ENCODE results near the gene PLEKHA7. TPM values are rescaled to one million over a fixed set of nuclear protein-coding genes. Genes with fewer than 3 reads are reported as not detected.

Gene PLEKHA7
- total and polyA plus RNA-seq, 2 of the 4 experiments (the other 2 are of a cell fraction): 0.12 TPM; not detected in 1

DNA sequence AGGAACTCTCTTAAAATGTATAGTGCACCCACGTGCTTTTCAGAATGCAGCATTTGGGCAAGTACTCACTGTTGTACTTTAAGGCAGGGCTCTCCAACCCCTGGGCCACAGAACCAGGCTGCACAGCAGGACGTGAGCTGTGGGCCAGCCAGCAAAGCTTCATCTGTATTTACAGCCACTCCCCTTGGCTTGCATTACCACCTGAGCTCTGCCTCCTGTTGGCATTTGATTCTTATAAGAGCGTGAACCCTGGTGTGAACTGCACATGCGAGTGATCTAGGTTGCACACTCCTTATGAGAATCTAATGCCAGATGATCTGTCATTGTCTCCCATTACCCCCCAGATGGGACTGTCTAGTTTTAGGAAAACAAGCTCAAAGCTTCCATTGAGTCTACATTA, 272.7 kb downstream of the PLEKHA7 start:
- no peak overlapping the region for H2BK5ac ChIP-seq (ENCODE audit: low read depth, low read length, poor library complexity, severe bottlenecking)
- no peaks in the 10 kb centered on the region for H3K9me3 ChIP-seq (ENCODE audit: control insufficient read depth, insufficient read depth, low read length)
- TF ChIP-seq SMC3 (IDR thresholded peaks at IDR 0.05; ENCODE audit: low read depth, low read length) (no peak), RAD21 (IDR thresholded peaks at IDR 0.05; ENCODE audit: low read length) (no peak), MAZ (IDR thresholded peaks at IDR 0.05; ENCODE audit: borderline replicate concordance, low read depth, low read length) (no peak), FOS (IDR thresholded peaks at IDR 0.05; ENCODE audit: low read depth, low read length) (no peak), BHLHE40 (IDR thresholded peaks at IDR 0.05; ENCODE audit: low read depth, low read length) (no peak), CEBPB (IDR thresholded peaks at IDR 0.05; ENCODE audit: low read depth, low read length) (no peak), POLR2A (IDR thresholded peaks at IDR 0.05; ENCODE audit: low read depth, low read length) (no peak)
- TF ChIP-seq, protein P1, sequence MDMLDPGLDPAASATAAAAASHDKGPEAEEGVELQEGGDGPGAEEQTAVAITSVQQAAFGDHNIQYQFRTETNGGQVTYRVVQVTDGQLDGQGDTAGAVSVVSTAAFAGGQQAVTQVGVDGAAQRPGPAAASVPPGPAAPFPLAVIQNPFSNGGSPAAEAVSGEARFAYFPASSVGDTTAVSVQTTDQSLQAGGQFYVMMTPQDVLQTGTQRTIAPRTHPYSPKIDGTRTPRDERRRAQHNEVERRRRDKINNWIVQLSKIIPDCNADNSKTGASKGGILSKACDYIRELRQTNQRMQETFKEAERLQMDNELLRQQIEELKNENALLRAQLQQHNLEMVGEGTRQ (IDR thresholded peaks at IDR 0.05; ENCODE audit: low read depth, low read length): no peak
- no peak overlapping the region for H2AK9ac ChIP-seq (replicated peaks; ENCODE audit: low read depth, low read length, poor library complexity)
- H2AFZ ChIP-seq (replicated peaks; ENCODE audit: low read length, poor library complexity): no peak overlapping the region
- H4K91ac ChIP-seq (ENCODE audit: insufficient read depth, low read depth, low read length): no peak overlapping the region
- H3K9me1 ChIP-seq (ENCODE audit: insufficient read depth, low read length): peaks cover 3% of the 10 kb centered on the region; the same call in 1 of the 2 replicates
- H2BK15ac ChIP-seq (ENCODE audit: low read depth, low read length): no peak overlapping the region
- no peak overlapping the region for H3K9ac ChIP-seq (ENCODE audit: low read depth, low read length)
- H3K36me3 ChIP-seq (ENCODE audit: control insufficient read depth, insufficient read depth, low read length): peaks cover 13% of the 10 kb centered on the region
- H3K27ac ChIP-seq (ENCODE audit: insufficient read depth, low read length): no peak overlapping the region
- peaks cover 28% of the 10 kb centered on the region; the same call in 1 of the 2 replicates for H4K20me1 ChIP-seq (ENCODE audit: insufficient read depth, low read length)
- BruUV-seq (replicated peaks): no TSS peak
- H3K4me3 ChIP-seq (ENCODE audit: insufficient read depth, low read depth, low read length): no peak overlapping the region
- H2BK120ac ChIP-seq (ENCODE audit: low read depth, low read length): no peak overlapping the region
- peaks cover 16 to 33% of the 10 kb centered on the region in 2 experiments for H3K79me1 ChIP-seq (ENCODE audit: low read depth in 1 of 2, low read length in 2 of 2)
- no peak overlapping the region for H4K5ac ChIP-seq (ENCODE audit: low read depth, low read length)
- no peak overlapping the region for H2AK5ac ChIP-seq (ENCODE audit: low read depth, low read length)
- H3K23ac ChIP-seq (ENCODE audit: low read depth, low read length): no peak overlapping the region
- 100% methylated on average over 1 of the region's 4 CpGs; no CpG with 5 or more reads in 1 of the 2 experiments for WGBS, 2 experiments (ENCODE audit: extremely low coverage in 2 of 2, insufficient read length in 1 of 2)
- H3K4me1 ChIP-seq (ENCODE audit: control insufficient read depth, insufficient read depth, low read length): 0 out of 2 replicates have a peak, but pooled peaks cover 2% of the 10 kb centered on the region
- no peak overlapping the region for H4K8ac ChIP-seq (ENCODE audit: low read depth in 2 of 2, low read length in 2 of 2)
- H3K27me3 ChIP-seq (ENCODE audit: control insufficient read depth, insufficient read depth, low read length): no peaks in the 10 kb centered on the region
- ATAC-seq (ENCODE audit: low read depth) (no peak), DNase-seq (no peak)
- 0 out of 2 replicates have a peak overlapping the region, but pooled peaks have one; percentile 6 for H3K4me2 ChIP-seq (ENCODE audit: low read depth, low read length)
- intact Hi-C loops (cut with micrococcal nuclease): no loop called here
- no peak overlapping the region for H3K56ac ChIP-seq (ENCODE audit: extremely low read depth, insufficient read depth, low read length)
- H3K4ac ChIP-seq (ENCODE audit: low read depth, low read length): no peak overlapping the region
- ChIA-PET CTCF (interaction anchor here (0.6 kb wide), 1 partner anchor 23 kb away, joined by 3 read pairs; no protein-coding TSS in a partner anchor), POLR2A (ENCODE audit: unreplicated experiment) (no interaction called here)
- H3K18ac ChIP-seq (ENCODE audit: low read depth, low read length): no peak overlapping the region
- no peak overlapping the region for H2BK20ac ChIP-seq (ENCODE audit: low read depth, low read length)
- dilution Hi-C loops (cut with HindIII; ENCODE audit: low sequenced_read_pairs, unreplicated experiment): no loop called here
- in situ Hi-C loops (cut with MboI; ENCODE audit: low sequenced_read_pairs): no loop called here
- no peak overlapping the region for H3K14ac ChIP-seq (replicated peaks; ENCODE audit: low read depth, low read length)
